NCI-H345 treated with DMSO at 0.1 percent for 48 hours (cell line): ENCODE measurements around the gene DGLUCY.

ENCODE experiments used
- DNase-seq: peaks from one replicate; lab custom pipeline; 2025; ENCODE audit not compliant: unreplicated experiment; lab: John Stamatoyannopoulos, UW

The DGLUCY gene

GRCh38 chr14:91273885-91274273 lies 160.0 kb downstream of the DGLUCY start:
- DNase-seq, result no peak

GRCh38 chr14:91274796-91275195 lies 160.9 kb downstream of the DGLUCY start:
- no peak for DNase-seq
